HEK293 (cell line): ENCODE data around the gene TEAD1.
A peak's percentile ranks its signal among the peaks of the same experiment; 100 is the strongest.

Source experiments
- CTCF ChIA-PET: fragments of 350-600 bp; formaldehyde crosslinking; extraction: SDS; loops from one replicate; lab custom pipeline; 2021; ENCODE audit warnings: antibody characterized with exemption; lab: Yijun Ruan, JAX
- POLR2A ChIA-PET: fragments of 300-600 bp; formaldehyde crosslinking; extraction: SDS; loops from one replicate; lab custom pipeline; 2020; ENCODE audit warnings: antibody characterized with exemption, inconsistent platforms; lab: Yijun Ruan, JAX
- H3K27ac ChIP-seq: fragments of 200-500 bp; sonication (Bioruptor generic); 2 replicates; pipeline ENCODE4 v1.5.1; 2014; ENCODE audit warnings: low read depth, low read length, control low read depth, inconsistent platforms; ENCODE audit errors: extremely low read depth
- H3K36me3 ChIP-seq, 2 experiments: fragments of 200-500 bp in 1 of 2; sonication (Bioruptor generic) in 1 of 2; 1 replicate in 1 of 2; 2 replicates in 1 of 2; pipeline ENCODE4 v1.5.1; 2014 to 2017; ENCODE audit warnings: inconsistent platforms in 2 of 2, low read length in 2 of 2; ENCODE audit not compliant: control insufficient read depth in 2 of 2, insufficient read depth in 1 of 2
- H3K4me1 ChIP-seq: fragments of 200-500 bp; sonication (Bioruptor generic); 2 replicates; pipeline ENCODE4 v1.5.1; 2014; ENCODE audit warnings: mild to moderate bottlenecking, low read length, inconsistent platforms; ENCODE audit not compliant: control insufficient read depth, insufficient read depth
- H3K4me3 ChIP-seq: 2 replicates; pipeline ENCODE4 v1.5.1; 2011; ENCODE audit warnings: low read depth, mild to moderate bottlenecking, control low read depth, low read length, moderate library complexity
- H3K9me3 ChIP-seq: fragments of 200-500 bp; sonication (Bioruptor generic); 2 replicates; pipeline ENCODE4 v1.5.1; 2014; ENCODE audit warnings: low read depth, low read length, inconsistent platforms; ENCODE audit not compliant: control insufficient read depth, insufficient read depth
- FEZF1 ChIP-seq: fragments of 450-650 bp; formaldehyde crosslinking; IDR thresholded peaks from 2 replicates; pipeline ENCODE4 v1.5.1; 2016; ENCODE audit warnings: missing biosample characterization, missing genetic modification characterization
- GLI4 ChIP-seq: fragments of 450-650 bp; formaldehyde crosslinking; IDR thresholded peaks from 2 replicates; pipeline ENCODE4 v1.5.1; 2016; ENCODE audit warnings: missing biosample characterization, missing genetic modification characterization
- GLIS2 ChIP-seq: fragments of 450-650 bp; formaldehyde crosslinking; IDR thresholded peaks from 2 replicates; pipeline ENCODE4 v1.5.1; 2016; ENCODE audit warnings: missing biosample characterization, missing genetic modification characterization
- TRIM28 ChIP-seq: IDR thresholded peaks from 2 replicates; pipeline ENCODE4 v1.6.1; 2011; ENCODE audit warnings: low read length, control low read depth, borderline replicate concordance
- ZBTB17 ChIP-seq: fragments of 450-650 bp; formaldehyde crosslinking; IDR thresholded peaks from 2 replicates; pipeline ENCODE4 v1.5.1; 2016; ENCODE audit warnings: missing biosample characterization, missing genetic modification characterization
- ZBTB8A ChIP-seq: fragments of 450-650 bp; formaldehyde crosslinking; IDR thresholded peaks from 2 replicates; pipeline ENCODE4 v1.5.1; 2016; ENCODE audit warnings: missing biosample characterization, missing genetic modification characterization
- ZFHX2 ChIP-seq: fragments of 450-650 bp; formaldehyde crosslinking; conservative IDR thresholded peaks from 2 replicates; pipeline ENCODE4 v1.5.1; 2016; ENCODE audit warnings: missing biosample characterization, missing genetic modification characterization
- ZNF24 ChIP-seq: fragments of 450-650 bp; formaldehyde crosslinking; IDR thresholded peaks from 2 replicates; pipeline ENCODE4 v1.5.1; 2016; ENCODE audit warnings: missing biosample characterization, missing genetic modification characterization
- ZNF48 ChIP-seq: fragments of 450-650 bp; formaldehyde crosslinking; IDR thresholded peaks from 2 replicates; pipeline ENCODE4 v1.5.1; 2016; ENCODE audit warnings: missing biosample characterization, missing genetic modification characterization
- ZNF629 ChIP-seq: fragments of 450-650 bp; formaldehyde crosslinking; IDR thresholded peaks from 2 replicates; pipeline ENCODE4 v1.5.1; 2017; ENCODE audit warnings: missing biosample characterization, missing genetic modification characterization
- ZNF843 ChIP-seq: fragments of 450-650 bp; formaldehyde crosslinking; IDR thresholded peaks from 2 replicates; pipeline ENCODE4 v1.5.1; 2016; ENCODE audit warnings: missing biosample characterization, missing genetic modification characterization
- TF ChIP-seq, protein P1 (sequence below): fragments of 450-650 bp; formaldehyde crosslinking; IDR thresholded peaks from 2 replicates; pipeline ENCODE4 v1.5.1; 2017; ENCODE audit warnings: missing biosample characterization, missing genetic modification characterization
- TF ChIP-seq, protein P2 (sequence below): fragments of 450-650 bp; formaldehyde crosslinking; IDR thresholded peaks from 2 replicates; pipeline ENCODE4 v1.5.1; 2016; ENCODE audit warnings: missing biosample characterization, missing genetic modification characterization, low read depth
- TF ChIP-seq, protein P3 (sequence below): fragments of 450-650 bp; formaldehyde crosslinking; IDR thresholded peaks from 2 replicates; pipeline ENCODE4 v1.5.1; 2016; ENCODE audit warnings: missing biosample characterization, missing genetic modification characterization
- TF ChIP-seq, protein P4 (sequence below): fragments of 450-650 bp; IDR thresholded peaks from 2 replicates; pipeline ENCODE4 v1.5.1; 2018; ENCODE audit warnings: missing biosample characterization, mild to moderate bottlenecking, missing genetic modification characterization
- TF ChIP-seq, protein P5 (sequence below): fragments of 450-650 bp; formaldehyde crosslinking; IDR thresholded peaks from 2 replicates; pipeline ENCODE4 v1.5.1; 2016; ENCODE audit warnings: missing biosample characterization, missing genetic modification characterization

TEAD1 gene

DNA sequence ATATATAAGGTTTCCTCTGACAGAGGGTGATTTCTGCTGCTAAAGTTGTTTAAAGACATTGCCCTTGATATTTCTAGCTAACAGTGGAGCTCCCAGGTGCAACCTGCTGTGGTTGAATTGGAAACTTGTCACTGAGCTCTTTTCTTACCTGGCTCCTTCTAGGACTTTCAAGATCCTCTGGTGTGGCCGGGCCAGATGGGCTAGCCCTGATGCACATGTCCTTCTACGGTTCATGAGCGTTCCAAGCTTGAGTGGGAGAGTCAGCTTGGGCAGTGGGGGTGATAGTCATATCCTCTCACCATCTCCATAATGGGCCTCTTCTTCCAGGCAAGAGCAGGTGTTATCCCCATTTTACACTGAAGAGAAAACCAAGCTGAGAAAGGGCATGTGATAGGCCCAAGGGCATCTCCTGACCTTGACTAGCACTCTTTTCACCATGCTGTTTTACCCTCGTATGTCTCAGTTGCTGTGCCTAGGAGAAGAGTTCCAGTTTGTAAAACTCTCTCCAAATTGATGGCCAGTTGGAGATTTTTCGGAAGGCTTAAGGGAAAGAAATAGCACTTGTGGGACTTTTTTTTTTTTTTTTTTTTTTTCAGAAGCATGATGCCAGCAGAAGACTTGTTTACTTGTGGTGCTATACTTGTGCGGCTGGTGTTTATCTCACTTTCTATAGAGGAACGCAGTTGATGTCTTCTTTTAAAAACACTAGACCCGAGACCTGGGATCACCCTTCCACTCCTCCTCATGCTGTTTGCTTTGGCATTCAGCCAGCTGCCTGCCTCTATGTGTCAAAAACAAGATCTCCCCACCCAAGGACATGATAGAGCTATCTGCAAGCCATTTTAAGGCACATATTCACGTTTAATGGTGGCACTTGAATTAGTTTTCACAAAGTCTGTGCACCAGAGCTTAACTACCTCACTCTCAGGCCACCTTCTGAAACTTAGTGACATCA is 32.6 kb downstream of the TEAD1 start (continued):
- TF ChIP-seq, protein P1, sequence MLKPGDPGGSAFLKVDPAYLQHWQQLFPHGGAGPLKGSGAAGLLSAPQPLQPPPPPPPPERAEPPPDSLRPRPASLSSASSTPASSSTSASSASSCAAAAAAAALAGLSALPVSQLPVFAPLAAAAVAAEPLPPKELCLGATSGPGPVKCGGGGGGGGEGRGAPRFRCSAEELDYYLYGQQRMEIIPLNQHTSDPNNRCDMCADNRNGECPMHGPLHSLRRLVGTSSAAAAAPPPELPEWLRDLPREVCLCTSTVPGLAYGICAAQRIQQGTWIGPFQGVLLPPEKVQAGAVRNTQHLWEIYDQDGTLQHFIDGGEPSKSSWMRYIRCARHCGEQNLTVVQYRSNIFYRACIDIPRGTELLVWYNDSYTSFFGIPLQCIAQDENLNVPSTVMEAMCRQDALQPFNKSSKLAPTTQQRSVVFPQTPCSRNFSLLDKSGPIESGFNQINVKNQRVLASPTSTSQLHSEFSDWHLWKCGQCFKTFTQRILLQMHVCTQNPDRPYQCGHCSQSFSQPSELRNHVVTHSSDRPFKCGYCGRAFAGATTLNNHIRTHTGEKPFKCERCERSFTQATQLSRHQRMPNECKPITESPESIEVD (tag by site-specific recombination): peak; percentile 77
- TF ChIP-seq ZFHX2 (tag by site-specific recombination) (no peak), ZBTB8A (tag by site-specific recombination) (no peak), ZNF843 (tag by site-specific recombination) (0 out of 2 replicates have a peak, but pooled peaks have one; percentile 8), ZBTB17 (peak; percentile 75), ZNF629 (tag by site-specific recombination) (0 out of 2 replicates have a peak, but pooled peaks have one; percentile 32), FEZF1 (tag by site-specific recombination) (peak; percentile 54; the same call in 1 of the 2 replicates)

DNA sequence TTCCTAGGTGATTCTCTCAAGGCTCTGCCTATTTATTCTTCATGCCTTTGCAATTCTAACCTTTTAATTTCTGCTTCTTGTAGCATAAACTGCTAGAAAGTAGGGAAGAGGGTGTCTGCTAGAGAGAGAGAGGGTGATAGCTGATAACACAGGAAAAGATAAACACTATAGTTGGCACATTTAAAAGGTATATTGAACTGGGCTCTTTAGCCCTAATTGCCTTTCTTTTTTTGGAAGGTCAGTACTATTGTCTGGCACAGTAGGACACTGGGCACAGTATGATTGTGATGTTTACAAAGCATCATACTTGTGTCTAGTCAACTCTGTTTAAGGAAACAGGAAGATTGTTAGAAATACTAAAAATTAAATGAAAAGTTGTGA is 33.3 kb downstream of the TEAD1 start:
- CTCF ChIA-PET: no interaction called here
- no peak overlapping the region for H3K27ac ChIP-seq

DNA sequence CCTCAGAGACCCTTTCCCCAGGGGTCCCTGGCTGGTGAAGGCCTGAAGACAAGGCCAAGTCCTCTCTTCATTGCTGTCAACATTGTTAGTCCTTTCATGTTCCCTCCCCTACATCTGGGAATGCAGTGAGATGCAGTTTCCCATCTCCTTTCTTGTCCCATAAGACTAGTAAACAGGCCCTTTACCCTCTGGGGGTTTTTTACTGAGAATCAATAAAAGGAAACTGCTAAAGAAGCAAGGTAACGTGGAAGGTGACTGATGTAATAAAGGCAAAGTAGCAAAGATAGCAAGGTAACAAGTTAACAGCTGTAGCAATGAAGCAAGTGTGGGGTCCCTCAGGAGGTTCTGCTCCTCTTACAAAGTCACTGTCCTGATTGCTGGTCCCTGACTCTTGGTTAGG is 37.3 kb downstream of the TEAD1 start:
- peaks cover 13% of the 10 kb centered on the region for H3K4me1 ChIP-seq
- ChIA-PET POLR2A (interaction anchor here (0.6 kb wide), 1 partner anchor 189 kb away, joined by 3 read pairs; no protein-coding TSS in a partner anchor), CTCF (interaction anchor here (0.7 kb wide), 1 partner anchor 10 kb away, joined by 3 read pairs; no protein-coding TSS in a partner anchor)
- no peaks in the 10 kb centered on the region for H3K36me3 ChIP-seq
- no peaks in the 10 kb centered on the region for H3K9me3 ChIP-seq
- no peak for TF ChIP-seq FEZF1 (tag by site-specific recombination)
- TF ChIP-seq, all 188 proteins: peak for 0
- no peak overlapping the region for H3K4me3 ChIP-seq
- no peak overlapping the region for H3K27ac ChIP-seq

More for the DNA sequence above, 33.3 kb downstream of the TEAD1 start:
- H3K4me3 ChIP-seq: no peak overlapping the region
- H3K4me1 ChIP-seq: peaks cover 14% of the 10 kb centered on the region
- TF ChIP-seq, protein P2, sequence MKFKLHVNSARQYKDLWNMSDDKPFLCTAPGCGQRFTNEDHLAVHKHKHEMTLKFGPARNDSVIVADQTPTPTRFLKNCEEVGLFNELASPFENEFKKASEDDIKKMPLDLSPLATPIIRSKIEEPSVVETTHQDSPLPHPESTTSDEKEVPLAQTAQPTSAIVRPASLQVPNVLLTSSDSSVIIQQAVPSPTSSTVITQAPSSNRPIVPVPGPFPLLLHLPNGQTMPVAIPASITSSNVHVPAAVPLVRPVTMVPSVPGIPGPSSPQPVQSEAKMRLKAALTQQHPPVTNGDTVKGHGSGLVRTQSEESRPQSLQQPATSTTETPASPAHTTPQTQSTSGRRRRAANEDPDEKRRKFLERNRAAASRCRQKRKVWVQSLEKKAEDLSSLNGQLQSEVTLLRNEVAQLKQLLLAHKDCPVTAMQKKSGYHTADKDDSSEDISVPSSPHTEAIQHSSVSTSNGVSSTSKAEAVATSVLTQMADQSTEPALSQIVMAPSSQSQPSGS: 0 out of 2 replicates have a peak, but pooled peaks have one; percentile 36
- 0 out of 2 replicates have a peak, but pooled peaks have one; percentile 7 for TF ChIP-seq TRIM28
- no peak for TF ChIP-seq ZNF24 (tag by site-specific recombination)
- TF ChIP-seq, all 188 proteins: peak for 2
- H3K36me3 ChIP-seq: no peaks in the 10 kb centered on the region
- no peaks in the 10 kb centered on the region for H3K9me3 ChIP-seq
- POLR2A ChIA-PET: interaction anchor here (0.7 kb wide), 1 partner anchor 161 kb away, joined by 8 read pairs; no protein-coding TSS in a partner anchor

DNA sequence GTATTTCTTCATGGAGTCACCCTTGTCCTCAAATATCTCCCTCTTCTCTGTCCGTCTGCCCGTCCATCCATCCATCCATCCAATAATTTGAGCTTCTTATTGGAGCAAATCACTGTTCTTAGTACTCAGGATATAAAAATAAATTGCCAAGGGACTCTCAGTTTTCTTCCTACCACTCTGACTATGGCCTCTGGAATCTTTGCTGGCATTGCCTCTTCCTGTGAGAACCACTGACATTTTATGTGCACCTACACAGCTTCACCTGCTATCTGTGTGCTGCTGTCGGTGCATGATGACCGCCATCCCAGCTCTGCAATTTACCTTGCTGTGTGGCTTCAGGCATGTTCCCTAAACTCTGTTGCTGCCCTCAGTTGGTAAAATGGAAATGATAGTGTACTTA is 37.9 kb downstream of the TEAD1 start:
- no peaks in the 10 kb centered on the region for H3K9me3 ChIP-seq
- ChIA-PET POLR2A (interaction anchor here (0.6 kb wide), 1 partner anchor 190 kb away, joined by 3 read pairs; no protein-coding TSS in a partner anchor), CTCF (interaction anchor here (0.6 to 0.7 kb wide), 3 partner anchors 9 to 626 kb away, joined by 3 to 6 read pairs (median 3); no protein-coding TSS in a partner anchor)
- peaks cover 9% of the 10 kb centered on the region for H3K4me1 ChIP-seq
- H3K36me3 ChIP-seq: no peaks in the 10 kb centered on the region
- H3K4me3 ChIP-seq: no peak overlapping the region
- no peak overlapping the region for H3K27ac ChIP-seq
- TF ChIP-seq, protein P3, sequence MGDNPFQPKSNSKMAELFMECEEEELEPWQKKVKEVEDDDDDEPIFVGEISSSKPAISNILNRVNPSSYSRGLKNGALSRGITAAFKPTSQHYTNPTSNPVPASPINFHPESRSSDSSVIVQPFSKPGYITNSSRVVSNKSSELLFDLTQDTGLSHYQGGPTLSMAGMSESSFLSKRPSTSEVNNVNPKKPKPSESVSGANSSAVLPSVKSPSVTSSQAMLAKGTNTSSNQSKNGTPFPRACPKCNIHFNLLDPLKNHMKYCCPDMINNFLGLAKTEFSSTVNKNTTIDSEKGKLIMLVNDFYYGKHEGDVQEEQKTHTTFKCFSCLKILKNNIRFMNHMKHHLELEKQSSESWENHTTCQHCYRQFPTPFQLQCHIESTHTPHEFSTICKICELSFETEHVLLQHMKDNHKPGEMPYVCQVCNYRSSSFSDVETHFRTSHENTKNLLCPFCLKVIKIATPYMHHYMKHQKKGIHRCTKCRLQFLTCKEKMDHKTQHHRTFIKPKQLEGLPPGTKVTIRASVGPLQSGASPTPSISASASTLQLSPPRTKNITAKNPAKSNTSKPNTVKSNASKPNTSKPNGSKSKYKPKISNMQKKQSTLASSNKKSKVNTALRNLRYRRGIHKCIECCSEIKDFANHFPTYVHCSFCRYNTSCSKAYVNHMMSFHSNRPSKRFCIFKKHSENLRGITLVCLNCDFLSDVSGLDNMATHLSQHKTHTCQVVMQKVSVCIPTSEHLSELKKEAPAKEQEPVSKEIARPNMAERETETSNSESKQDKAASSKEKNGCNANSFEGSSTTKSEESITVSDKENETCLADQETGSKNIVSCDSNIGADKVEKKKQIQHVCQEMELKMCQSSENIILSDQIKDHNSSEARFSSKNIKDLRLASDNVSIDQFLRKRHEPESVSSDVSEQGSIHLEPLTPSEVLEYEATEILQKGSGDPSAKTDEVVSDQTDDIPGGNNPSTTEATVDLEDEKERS (tag by site-specific recombination): no peak
- TF ChIP-seq GLI4 (tag by site-specific recombination) (no peak), GLIS2 (tag by site-specific recombination) (no peak), ZNF48 (tag by site-specific recombination) (no peak), ZBTB17 (no peak)
- TF ChIP-seq, protein P4, sequence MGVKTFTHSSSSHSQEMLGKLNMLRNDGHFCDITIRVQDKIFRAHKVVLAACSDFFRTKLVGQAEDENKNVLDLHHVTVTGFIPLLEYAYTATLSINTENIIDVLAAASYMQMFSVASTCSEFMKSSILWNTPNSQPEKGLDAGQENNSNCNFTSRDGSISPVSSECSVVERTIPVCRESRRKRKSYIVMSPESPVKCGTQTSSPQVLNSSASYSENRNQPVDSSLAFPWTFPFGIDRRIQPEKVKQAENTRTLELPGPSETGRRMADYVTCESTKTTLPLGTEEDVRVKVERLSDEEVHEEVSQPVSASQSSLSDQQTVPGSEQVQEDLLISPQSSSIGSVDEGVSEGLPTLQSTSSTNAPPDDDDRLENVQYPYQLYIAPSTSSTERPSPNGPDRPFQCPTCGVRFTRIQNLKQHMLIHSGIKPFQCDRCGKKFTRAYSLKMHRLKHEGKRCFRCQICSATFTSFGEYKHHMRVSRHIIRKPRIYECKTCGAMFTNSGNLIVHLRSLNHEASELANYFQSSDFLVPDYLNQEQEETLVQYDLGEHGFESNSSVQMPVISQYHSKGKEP (tag by site-specific recombination): no peak
- TF ChIP-seq, protein P5, sequence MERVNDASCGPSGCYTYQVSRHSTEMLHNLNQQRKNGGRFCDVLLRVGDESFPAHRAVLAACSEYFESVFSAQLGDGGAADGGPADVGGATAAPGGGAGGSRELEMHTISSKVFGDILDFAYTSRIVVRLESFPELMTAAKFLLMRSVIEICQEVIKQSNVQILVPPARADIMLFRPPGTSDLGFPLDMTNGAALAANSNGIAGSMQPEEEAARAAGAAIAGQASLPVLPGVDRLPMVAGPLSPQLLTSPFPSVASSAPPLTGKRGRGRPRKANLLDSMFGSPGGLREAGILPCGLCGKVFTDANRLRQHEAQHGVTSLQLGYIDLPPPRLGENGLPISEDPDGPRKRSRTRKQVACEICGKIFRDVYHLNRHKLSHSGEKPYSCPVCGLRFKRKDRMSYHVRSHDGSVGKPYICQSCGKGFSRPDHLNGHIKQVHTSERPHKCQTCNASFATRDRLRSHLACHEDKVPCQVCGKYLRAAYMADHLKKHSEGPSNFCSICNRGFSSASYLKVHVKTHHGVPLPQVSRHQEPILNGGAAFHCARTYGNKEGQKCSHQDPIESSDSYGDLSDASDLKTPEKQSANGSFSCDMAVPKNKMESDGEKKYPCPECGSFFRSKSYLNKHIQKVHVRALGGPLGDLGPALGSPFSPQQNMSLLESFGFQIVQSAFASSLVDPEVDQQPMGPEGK (tag by site-specific recombination): no peak
